22Rv1 (cell line): ENCODE data around the gene HOXB1.

Source experiments
- H3K27ac ChIP-seq: fragments of 450-650 bp; 2 replicates; pipeline ENCODE4 v1.5.1; 2017
- ZFX ChIP-seq: fragments of 450-650 bp; IDR thresholded peaks from 2 replicates; pipeline ENCODE4 v1.6.1; 2017; ENCODE audit warnings: antibody characterized with exemption, borderline replicate concordance
- TF ChIP-seq, protein P1 (sequence below): fragments of 450-650 bp; IDR thresholded peaks from 2 replicates; pipeline ENCODE4 v1.5.1; 2017; ENCODE audit warnings: mild to moderate bottlenecking

The HOXB1 gene

DNA sequence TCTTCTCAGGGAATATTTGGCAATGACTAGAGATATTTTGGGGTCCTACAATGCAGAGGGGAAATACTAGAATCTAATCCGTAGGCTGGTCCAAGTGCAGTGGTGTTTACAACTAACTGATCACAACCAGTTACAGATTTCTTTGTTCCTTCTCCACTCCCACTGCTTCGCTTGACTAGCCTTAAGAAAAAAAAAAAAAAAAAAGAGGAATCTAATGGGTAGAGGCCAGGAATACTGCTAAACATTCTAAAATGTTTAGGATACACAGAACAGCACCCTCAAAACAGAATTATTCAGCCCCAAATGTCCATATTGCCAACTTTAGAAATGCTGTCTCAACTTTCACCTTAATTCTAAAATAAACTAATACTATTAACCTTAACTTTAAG is 51.8 kb downstream of the HOXB1 start:
- no peak overlapping the region for H3K27ac ChIP-seq
- TF ChIP-seq, protein P1, sequence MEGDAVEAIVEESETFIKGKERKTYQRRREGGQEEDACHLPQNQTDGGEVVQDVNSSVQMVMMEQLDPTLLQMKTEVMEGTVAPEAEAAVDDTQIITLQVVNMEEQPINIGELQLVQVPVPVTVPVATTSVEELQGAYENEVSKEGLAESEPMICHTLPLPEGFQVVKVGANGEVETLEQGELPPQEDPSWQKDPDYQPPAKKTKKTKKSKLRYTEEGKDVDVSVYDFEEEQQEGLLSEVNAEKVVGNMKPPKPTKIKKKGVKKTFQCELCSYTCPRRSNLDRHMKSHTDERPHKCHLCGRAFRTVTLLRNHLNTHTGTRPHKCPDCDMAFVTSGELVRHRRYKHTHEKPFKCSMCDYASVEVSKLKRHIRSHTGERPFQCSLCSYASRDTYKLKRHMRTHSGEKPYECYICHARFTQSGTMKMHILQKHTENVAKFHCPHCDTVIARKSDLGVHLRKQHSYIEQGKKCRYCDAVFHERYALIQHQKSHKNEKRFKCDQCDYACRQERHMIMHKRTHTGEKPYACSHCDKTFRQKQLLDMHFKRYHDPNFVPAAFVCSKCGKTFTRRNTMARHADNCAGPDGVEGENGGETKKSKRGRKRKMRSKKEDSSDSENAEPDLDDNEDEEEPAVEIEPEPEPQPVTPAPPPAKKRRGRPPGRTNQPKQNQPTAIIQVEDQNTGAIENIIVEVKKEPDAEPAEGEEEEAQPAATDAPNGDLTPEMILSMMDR: no peak
- no peak for TF ChIP-seq ZFX
